B cell (primary cell): ENCODE data around the gene USP14. TPM values are rescaled to one million over a fixed set of nuclear protein-coding genes. Genes with fewer than 3 reads are reported as not detected.

ENCODE experiments used
- ATAC-seq: fragments of 200-7000 bp; cut with Tn5 transposase; one replicate; pipeline ENCODE4 v1.10.0; 2021; ENCODE audit warnings: low read depth, mild to moderate bottlenecking, moderate number of reproducible peaks, moderate library complexity
- CTCF ChIA-PET: fragments of 350-600 bp; sonication (Branson Sonifier 250); formaldehyde crosslinking; loops from one replicate; lab custom pipeline; 2021; ENCODE audit warnings: antibody characterized with exemption, inconsistent platforms; lab: Charles Lee
- POLR2A ChIA-PET: fragments of 350-600 bp; sonication (Branson Sonifier 250); formaldehyde crosslinking; loops from one replicate; lab custom pipeline; 2021; ENCODE audit warnings: antibody characterized with exemption; lab: Charles Lee
- DNase-seq: peaks from one replicate; pipeline ENCODE4 v3.0.0; 2013
- H2AFZ ChIP-seq: 2 replicates; pipeline ENCODE4 v1.6.1; 2012; ENCODE audit warnings: mild to moderate bottlenecking, low read depth, low read length; ENCODE audit not compliant: insufficient read depth, poor library complexity, severe bottlenecking
- H3K27ac ChIP-seq, 2 donors: 1 replicate in 1 of 2; 2 replicates in 1 of 2; pipeline ENCODE4 v1.5.1; 2012 to 2013; ENCODE audit warnings: low read length in 2 of 2, mild to moderate bottlenecking in 2 of 2, moderate library complexity in 1 of 2
- H3K27me3 ChIP-seq, 4 experiments: fragments of 200-600 bp in 1 of 4; sonication (generic) in 1 of 4; replicated peaks in 1 of 4; 1 replicate in 2 of 4; 2 replicates in 2 of 4; pipeline versions ENCODE4 v1.6.1 to v1.7.0; 2013 to 2016; ENCODE audit warnings: low read length in 3 of 4, mild to moderate bottlenecking in 2 of 4, mixed read lengths in 1 of 4, moderate library complexity in 1 of 4; ENCODE audit not compliant: insufficient read depth in 4 of 4, control insufficient read depth in 3 of 4; ENCODE audit errors: control extremely low read depth in 1 of 4
- H3K36me3 ChIP-seq, 2 experiments: replicated peaks in 1 of 2; 1 replicate in 1 of 2; 2 replicates in 1 of 2; pipeline versions ENCODE4 v1.6.1 to v1.7.1; 2013; ENCODE audit warnings: low read length in 1 of 2; ENCODE audit not compliant: insufficient read depth in 2 of 2, control insufficient read depth in 1 of 2; ENCODE audit errors: control extremely low read depth in 1 of 2, extremely low read depth in 1 of 2
- H3K4me1 ChIP-seq, 2 donors: fragments of 200-600 bp in 1 of 2; sonication (generic) in 1 of 2; 1 replicate in 1 of 2; 2 replicates in 1 of 2; pipeline versions ENCODE4 v1.5.1 to v1.6.1; 2013 to 2017; ENCODE audit warnings: low read length in 2 of 2; ENCODE audit not compliant: control insufficient read depth in 2 of 2, insufficient read depth in 2 of 2
- H3K4me2 ChIP-seq: replicated peaks from 2 replicates; pipeline ENCODE3; 2012; ENCODE audit warnings: mild to moderate bottlenecking, low read depth, low read length; ENCODE audit not compliant: poor library complexity, severe bottlenecking
- H3K4me3 ChIP-seq, 5 experiments: fragments of 200-600 bp in 1 of 5; sonication (generic) in 1 of 5; 1 replicate in 3 of 5; 2 replicates in 2 of 5; pipeline versions ENCODE4 v1.5.1 to v1.7.0; 2011 to 2016; ENCODE audit warnings: low read length in 4 of 5, mild to moderate bottlenecking in 4 of 5, low read depth in 2 of 5, control low read depth in 1 of 5, moderate library complexity in 1 of 5; ENCODE audit not compliant: insufficient read depth in 1 of 5; ENCODE audit errors: control extremely low read depth in 1 of 5, extremely low read depth in 1 of 5
- H3K79me2 ChIP-seq: fragments of 200-600 bp; sonication (generic); one replicate; pipeline ENCODE4 v1.6.0; 2016; ENCODE audit warnings: low read length; ENCODE audit not compliant: control insufficient read depth, insufficient read depth
- H3K9ac ChIP-seq: fragments of 200-600 bp; sonication (generic); 2 replicates; pipeline ENCODE4 v1.6.1; 2017; ENCODE audit warnings: mild to moderate bottlenecking, low read length, moderate library complexity
- H3K9me3 ChIP-seq, 3 donors: one replicate each; pipeline versions ENCODE4 v1.6.1 to v1.7.1; 2013; ENCODE audit warnings: low read length in 2 of 3; ENCODE audit not compliant: control insufficient read depth in 2 of 3, insufficient read depth in 1 of 3; ENCODE audit errors: control extremely low read depth in 1 of 3
- H4K20me1 ChIP-seq: 2 replicates; pipeline ENCODE4 v1.6.0; 2012; ENCODE audit warnings: mild to moderate bottlenecking, low read length; ENCODE audit not compliant: insufficient read depth, control insufficient read depth, poor library complexity, severe bottlenecking
- H3K27ac Mint-ChIP-seq: one replicate; pipeline ENCODE4 v1.8.0; 2021; ENCODE audit warnings: mixed read lengths
- H3K27me3 Mint-ChIP-seq: one replicate; pipeline ENCODE4 v1.8.0; 2021; ENCODE audit warnings: mixed read lengths
- H3K4me1 Mint-ChIP-seq: one replicate; pipeline ENCODE4 v1.8.0; 2021; ENCODE audit warnings: mixed read lengths
- H3K4me3 Mint-ChIP-seq: one replicate; pipeline ENCODE4 v1.8.0; 2021; ENCODE audit warnings: mixed read lengths
- H3K9me3 Mint-ChIP-seq: one replicate; pipeline ENCODE4 v1.8.0; 2022; ENCODE audit warnings: mixed read lengths; ENCODE audit not compliant: insufficient read depth
- CTCF ChIP-seq: fragments of 200-600 bp; IDR thresholded peaks from one replicate; pipeline ENCODE4 v1.8.0; 2022; ENCODE audit warnings: antibody characterized with exemption, mild to moderate bottlenecking
- EZH2 ChIP-seq: IDR thresholded peaks from 2 replicates; pipeline ENCODE4 v1.6.1; 2012; ENCODE audit warnings: borderline replicate concordance, low read depth, mild to moderate bottlenecking, moderate library complexity, low read length; ENCODE audit not compliant: insufficient read depth, poor library complexity, severe bottlenecking
- WGBS: methylation state at CpG from one replicate; pipeline ENCODE4 v1.1.5; 2013; ENCODE audit warnings: missing lambda C conversion rate; ENCODE audit not compliant: insufficient coverage; 5-methylcytosine and 5-hydroxymethylcytosine counted together
- intact Hi-C: fragments of 100-400 bp; cut with micrococcal nuclease; formaldehyde crosslinking; loops from one replicate; pipeline ENCODE4 v1.10.0; 2022
- polyA plus RNA-seq: library from polyadenylated mRNA; depleted of rRNA; stranded (reverse); fragments of >200 nt; gene quantifications from 2 replicates; pipeline ENCODE4 v1.2.3, GENCODE V29; 2012
- total RNA-seq, 2 donors: library from RNA; stranded (reverse); fragments of 120-200 nt in 1 of 2; gene quantifications; 1 replicate in 1 of 2; 2 replicates in 1 of 2; pipeline versions ENCODE4 v1.2.3 to v1.2.4, GENCODE V29; 2013 to 2022

The USP14 gene
- total and polyA plus RNA-seq, 2 donors (not counting 1 experiment from before 2014, with no cell fraction given): 6.0 to 38.9 TPM

GRCh38 chr18:156514-157230 lies 1.7 kb upstream of the USP14 start:
- peaks cover 33% of the 10 kb centered on the region for H3K79me2 ChIP-seq
- peaks cover 10% of the 10 kb centered on the region for H4K20me1 ChIP-seq
- peaks cover 10 to 12% of the 10 kb centered on the region in 2 donors for H3K4me1 ChIP-seq
- no peak overlapping the region for H3K4me2 ChIP-seq
- peaks cover 0 to 5% (median 0%) of the 10 kb centered on the region in 4 experiments for H3K27me3 ChIP-seq
- POLR2A ChIA-PET: no interaction called here
- WGBS: no CpG with 5 or more reads among the region's 6 CpGs
- TF ChIP-seq EZH2 (no peak), CTCF (no peak)
- no peak overlapping the region for H3K4me3 ChIP-seq
- CTCF ChIA-PET: no interaction called here
- no peak overlapping the region for H3K9ac ChIP-seq
- H2AFZ ChIP-seq: peak overlapping the region; percentile 55
- no peak overlapping the region for H3K27ac ChIP-seq
- Mint-ChIP-seq H3K9me3 (no peaks in the 10 kb centered on the region), H3K4me1 (peaks cover 21% of the 10 kb centered on the region), H3K4me3 (no peak overlapping the region), H3K27ac (no peak overlapping the region), H3K27me3 (peaks cover 12% of the 10 kb centered on the region)
- no peaks in the 10 kb centered on the region for H3K9me3 ChIP-seq
- DNase-seq: no peak
- intact Hi-C loops: no loop called here
- no peaks in the 10 kb centered on the region for H3K36me3 ChIP-seq
- no peak for ATAC-seq

GRCh38 chr18:159037-159652 lies 788 bp downstream of the USP14 start:
- Mint-ChIP-seq H3K4me1 (peaks cover 25% of the 10 kb centered on the region), H3K9me3 (no peaks in the 10 kb centered on the region), H3K4me3 (peak overlapping the region; percentile 93), H3K27ac (peak overlapping the region; percentile 94), H3K27me3 (peaks cover 1% of the 10 kb centered on the region)
- no peak for ATAC-seq
- TF ChIP-seq EZH2: no peak
- peaks cover 10 to 12% of the 10 kb centered on the region in 2 donors for H3K4me1 ChIP-seq
- H3K9ac ChIP-seq: peak overlapping the region; percentile 82
- H3K27me3 ChIP-seq: no peaks in the 10 kb centered on the region
- intact Hi-C loops: no loop called here
- CTCF ChIA-PET: interaction anchor here (1.5 kb wide), 1 partner anchor 109 kb away, joined by 4 read pairs; the partner anchor contains the start of gene THOC1
- peak overlapping the region; percentile 76 for H3K4me2 ChIP-seq
- POLR2A ChIA-PET: interaction anchor here (1.4 kb wide), 1 partner anchor 109 kb away, joined by 4 read pairs; the partner anchor contains the start of gene THOC1
- peaks cover 44% of the 10 kb centered on the region for H3K79me2 ChIP-seq
- H3K27ac ChIP-seq: peak overlapping the region; percentile 54 to 88
- peaks cover 14% of the 10 kb centered on the region for H4K20me1 ChIP-seq
- peak overlapping the region; percentile 70 for H2AFZ ChIP-seq
- WGBS: 2% methylated on average over 21 of the region's 23 CpGs
- H3K9me3 ChIP-seq: no peaks in the 10 kb centered on the region
- peaks cover 0 to 9% of the 10 kb centered on the region in 2 experiments for H3K36me3 ChIP-seq
- peak overlapping the region; percentile 45 to 77 (median 60) for H3K4me3 ChIP-seq
- DNase-seq: no peak
